Measurements from ENCODE around the gene CDYL.

CDYL gene

GRCh38 chr6:4905826-4906225 lies 129.6 kb downstream of the CDYL start:
- Histone ChIP-seq H3K27me3 (ENCODE audit: low read length) (no peaks in the 10 kb centered on the region), H3K36me3 (ENCODE audit: low read length) (no peaks in the 10 kb centered on the region), H3K4me3 (ENCODE audit: insufficient read depth, low read length, poor library complexity, severe bottlenecking) (no peak overlapping the region), H3K9me3 (ENCODE audit: insufficient read depth, low read length) (no peaks in the 10 kb centered on the region), H3K4me2 (ENCODE audit: low read depth, low read length, poor library complexity, severe bottlenecking) (no peak overlapping the region), H3K9me2 (replicated peaks; ENCODE audit: insufficient read depth, low read length) (no peaks in the 10 kb centered on the region), H3F3A (ENCODE audit: insufficient read depth) (no peaks in the 10 kb centered on the region), H3K27ac (ENCODE audit: low read depth, low read length) (no peak overlapping the region), H4K20me1 (ENCODE audit: low read depth, low read length) (no peaks in the 10 kb centered on the region; the same call in 1 of the 2 replicates), H3K79me2 (ENCODE audit: insufficient read depth, low read length) (no peaks in the 10 kb centered on the region), H3K9ac (ENCODE audit: low read length) (no peak overlapping the region), H2AFZ (ENCODE audit: low read depth, low read length, severe bottlenecking) (no peak overlapping the region)
- no peak for TF ChIP-seq EZH2phosphoT487 (conservative IDR thresholded peaks at IDR 0.05; ENCODE audit: low read length)
- no peak for TF ChIP-seq CTCF (IDR thresholded peaks at IDR 0.05; ENCODE audit: insufficient read depth, low read length, poor library complexity, severe bottlenecking)

DNA sequence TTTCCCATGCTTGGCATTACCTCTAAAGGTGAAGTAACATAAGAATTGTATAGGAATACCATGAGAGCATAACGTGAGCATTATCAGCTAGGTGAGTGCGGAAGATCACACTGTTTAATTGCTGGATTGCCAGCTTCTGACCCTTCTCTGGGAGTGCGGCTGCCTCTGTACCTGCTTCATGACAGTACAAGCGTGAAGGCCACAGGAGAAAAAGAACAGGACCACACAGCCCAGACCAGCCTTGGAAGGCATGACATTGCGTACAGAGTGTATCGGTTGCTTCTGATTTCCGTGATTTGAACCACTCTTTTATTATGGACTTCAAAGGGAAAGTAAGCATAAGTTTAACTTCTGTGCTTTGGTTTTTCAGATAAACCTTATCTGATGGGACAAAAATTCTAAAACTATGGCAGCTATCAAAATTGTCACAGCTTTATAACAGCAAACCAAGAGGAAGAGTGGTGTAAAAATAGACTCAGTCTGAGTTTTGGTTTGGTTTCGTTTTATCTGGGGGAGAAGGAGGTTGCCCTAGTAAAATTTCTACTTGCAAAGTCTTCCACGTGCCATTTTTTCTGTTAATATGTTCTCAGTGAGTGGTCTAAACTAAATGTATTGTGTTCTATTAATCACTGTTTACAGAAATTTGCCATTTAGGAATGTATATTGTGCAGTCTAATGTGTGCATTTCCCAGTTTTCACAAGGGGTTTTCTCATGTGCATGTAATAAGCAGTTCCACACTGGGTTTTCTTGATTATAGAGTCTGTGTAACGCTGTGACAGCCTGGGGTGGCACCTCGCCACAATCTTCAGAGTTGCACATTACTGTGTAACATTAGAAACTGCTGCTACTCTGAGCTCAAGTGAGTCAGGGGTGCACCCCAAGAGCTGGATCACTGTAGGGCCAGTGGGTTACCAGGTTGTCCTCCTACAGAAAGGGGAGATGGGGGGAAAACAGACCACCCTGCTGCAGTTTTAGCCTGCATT lies 130.4 kb downstream of the CDYL start:
- Histone ChIP-seq H3K36me3 (ENCODE audit: low read length) (no peaks in the 10 kb centered on the region), H3K4me3 (ENCODE audit: insufficient read depth, low read length, poor library complexity, severe bottlenecking) (no peak overlapping the region), H3K9me2 (replicated peaks; ENCODE audit: insufficient read depth, low read length) (no peaks in the 10 kb centered on the region), H3F3A (ENCODE audit: insufficient read depth) (no peaks in the 10 kb centered on the region), H3K27me3 (ENCODE audit: low read length) (no peaks in the 10 kb centered on the region), H3K9me3 (ENCODE audit: insufficient read depth, low read length) (no peaks in the 10 kb centered on the region), H3K27ac (ENCODE audit: low read depth, low read length) (no peak overlapping the region), H3K79me2 (ENCODE audit: insufficient read depth, low read length) (no peaks in the 10 kb centered on the region), H3K4me2 (ENCODE audit: low read depth, low read length, poor library complexity, severe bottlenecking) (no peak overlapping the region), H4K20me1 (ENCODE audit: low read depth, low read length) (no peaks in the 10 kb centered on the region; the same call in 1 of the 2 replicates), H3K9ac (ENCODE audit: low read length) (no peak overlapping the region), H2AFZ (ENCODE audit: low read depth, low read length, severe bottlenecking) (no peak overlapping the region)
- no peak for TF ChIP-seq EZH2phosphoT487 (conservative IDR thresholded peaks at IDR 0.05; ENCODE audit: low read length)
- no peak for TF ChIP-seq CTCF (IDR thresholded peaks at IDR 0.05; ENCODE audit: insufficient read depth, low read length, poor library complexity, severe bottlenecking)

GRCh38 chr6:4907602-4908001 lies 131.4 kb downstream of the CDYL start:
- Histone ChIP-seq H3K27ac (ENCODE audit: low read depth, low read length) (no peak overlapping the region), H3K27me3 (ENCODE audit: low read length) (no peaks in the 10 kb centered on the region), H2AFZ (ENCODE audit: low read depth, low read length, severe bottlenecking) (no peak overlapping the region), H3F3A (ENCODE audit: insufficient read depth) (no peaks in the 10 kb centered on the region), H3K4me2 (ENCODE audit: low read depth, low read length, poor library complexity, severe bottlenecking) (no peak overlapping the region), H3K36me3 (ENCODE audit: low read length) (no peaks in the 10 kb centered on the region), H3K9me2 (replicated peaks; ENCODE audit: insufficient read depth, low read length) (no peaks in the 10 kb centered on the region), H3K9me3 (ENCODE audit: insufficient read depth, low read length) (no peaks in the 10 kb centered on the region), H3K9ac (ENCODE audit: low read length) (no peak overlapping the region), H3K4me3 (ENCODE audit: insufficient read depth, low read length, poor library complexity, severe bottlenecking) (no peak overlapping the region), H3K79me2 (ENCODE audit: insufficient read depth, low read length) (no peaks in the 10 kb centered on the region), H4K20me1 (ENCODE audit: low read depth, low read length) (no peaks in the 10 kb centered on the region; the same call in 1 of the 2 replicates)
- TF ChIP-seq CTCF (IDR thresholded peaks at IDR 0.05; ENCODE audit: insufficient read depth, low read length, poor library complexity, severe bottlenecking) = no peak
- no peak for TF ChIP-seq EZH2phosphoT487 (conservative IDR thresholded peaks at IDR 0.05; ENCODE audit: low read length)

Measured in SU-DHL-6 (cell line).